ENCODE data around the gene TOX2. TPM values are rescaled to one million over a fixed set of nuclear protein-coding genes. Genes with fewer than 3 reads are reported as not detected.
A peak's percentile ranks its signal among the peaks of the same experiment; 100 is the strongest.

TOX2 gene
- total RNA-seq, 2 donors from 2014 or later: 4.0 to 5.6 TPM

DNA sequence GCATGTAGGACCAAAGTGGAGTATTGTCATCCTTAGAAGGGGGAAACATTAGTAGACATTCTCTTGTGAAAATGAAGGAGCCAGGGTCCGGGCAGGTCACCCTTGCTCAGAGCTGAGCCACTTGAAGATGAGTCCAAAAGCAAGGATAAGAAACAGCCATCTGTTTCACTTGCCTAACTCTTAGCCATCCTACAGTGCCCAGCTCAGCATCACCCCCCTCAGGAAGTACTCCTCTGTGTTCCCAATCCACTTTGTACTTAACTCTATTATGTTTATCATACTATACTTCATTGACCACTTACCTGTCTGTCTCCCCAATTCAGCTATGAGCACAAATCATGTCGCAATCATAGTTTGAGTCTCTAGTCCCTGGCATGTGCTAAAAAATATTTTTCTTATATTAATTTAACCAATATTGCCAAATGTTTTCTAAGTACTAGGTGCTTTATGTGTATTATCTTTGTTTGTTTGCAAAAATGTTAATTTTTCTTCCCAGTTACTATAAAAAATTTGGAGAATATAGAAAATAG, 8.1 kb upstream of the TOX2 start:
- H3K4me1 Mint-ChIP-seq (ENCODE audit: low read depth in 2 of 2): peaks cover 6 to 8% of the 10 kb centered on the region in 2 donors
- ATAC-seq (no peak), DNase-seq (ENCODE audit: low spot score) (no peak)
- no peak overlapping the region for H3K27ac Mint-ChIP-seq
- no peak overlapping the region for H3K4me3 Mint-ChIP-seq
- peaks cover 23 to 25% of the 10 kb centered on the region in 2 donors for H3K27me3 Mint-ChIP-seq
- peaks cover 7% of the 10 kb centered on the region for H3K36me3 Mint-ChIP-seq
- peaks cover 8% of the 10 kb centered on the region for H3K9me3 Mint-ChIP-seq

GRCh38 chr20:43909211-43909610, 5.4 kb upstream of the TOX2 start:
- no peak overlapping the region for H3K4me3 Mint-ChIP-seq
- ATAC-seq: no peak
- H3K27me3 Mint-ChIP-seq: peaks cover 31 to 41% of the 10 kb centered on the region in 2 donors
- H3K36me3 Mint-ChIP-seq: peaks cover 20% of the 10 kb centered on the region
- peak; percentile 28 for DNase-seq (ENCODE audit: low spot score)
- H3K4me1 Mint-ChIP-seq (ENCODE audit: low read depth in 2 of 2): peaks cover 12% of the 10 kb centered on the region in 2 donors
- peaks cover 8% of the 10 kb centered on the region for H3K9me3 Mint-ChIP-seq
- H3K27ac Mint-ChIP-seq: no peak overlapping the region

DNA sequence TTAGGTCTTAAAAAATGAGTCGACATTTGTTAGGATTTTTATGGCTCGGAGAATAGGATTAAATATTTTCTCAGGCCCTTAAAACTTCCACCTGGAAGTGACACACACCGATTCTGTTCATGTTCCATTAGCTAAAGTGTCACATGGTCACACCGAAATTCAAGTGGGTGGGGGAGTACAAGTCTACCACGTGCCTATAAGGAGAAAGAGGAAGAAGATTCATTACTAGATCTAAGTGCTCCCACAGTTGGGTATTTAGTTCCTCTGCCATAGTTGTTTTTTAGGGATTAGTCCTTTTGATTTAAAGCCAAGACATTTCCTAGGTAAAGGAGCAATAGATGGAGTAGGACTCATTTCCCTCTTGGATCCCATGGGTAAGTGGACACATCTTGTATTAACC, 4.9 kb upstream of the TOX2 start:
- DNase-seq (ENCODE audit: low spot score) (peak; percentile 8), ATAC-seq (no peak)
- Mint-ChIP-seq H3K9me3 (peaks cover 8% of the 10 kb centered on the region), H3K4me3 (no peak overlapping the region), H3K4me1 (ENCODE audit: low read depth in 2 of 2) (peaks cover 12% of the 10 kb centered on the region in 2 donors), H3K27me3 (peaks cover 29 to 41% of the 10 kb centered on the region in 2 donors), H3K36me3 (peaks cover 20% of the 10 kb centered on the region), H3K27ac (no peak overlapping the region)

DNA sequence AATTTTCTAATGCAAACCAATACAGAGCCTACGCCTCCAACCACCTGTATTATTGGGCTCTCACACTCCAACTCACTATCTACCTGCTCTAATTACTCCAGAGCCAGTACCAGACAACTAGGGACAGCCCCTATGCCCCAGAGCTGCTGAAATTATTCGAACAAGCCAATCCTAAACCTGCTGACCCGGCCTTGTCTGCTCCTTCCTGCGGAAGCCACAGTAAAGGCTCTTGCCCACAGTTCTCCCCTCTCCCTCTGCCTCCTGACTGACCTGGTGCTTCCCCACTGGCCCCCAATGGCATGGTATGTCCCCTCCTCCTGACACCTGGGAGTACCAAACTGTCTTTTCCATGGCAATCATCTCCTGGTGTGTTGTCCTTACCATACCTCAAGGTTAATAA, 4.1 kb upstream of the TOX2 start:
- Mint-ChIP-seq H3K4me3 (no peak overlapping the region), H3K27ac (no peak overlapping the region), H3K36me3 (peaks cover 20% of the 10 kb centered on the region), H3K27me3 (peaks cover 31 to 49% of the 10 kb centered on the region in 2 donors), H3K4me1 (ENCODE audit: low read depth in 2 of 2) (peaks cover 19% of the 10 kb centered on the region in 2 donors), H3K9me3 (peaks cover 8% of the 10 kb centered on the region)
- peak; percentile 45 for DNase-seq (ENCODE audit: low spot score)
- no peak for ATAC-seq

DNA sequence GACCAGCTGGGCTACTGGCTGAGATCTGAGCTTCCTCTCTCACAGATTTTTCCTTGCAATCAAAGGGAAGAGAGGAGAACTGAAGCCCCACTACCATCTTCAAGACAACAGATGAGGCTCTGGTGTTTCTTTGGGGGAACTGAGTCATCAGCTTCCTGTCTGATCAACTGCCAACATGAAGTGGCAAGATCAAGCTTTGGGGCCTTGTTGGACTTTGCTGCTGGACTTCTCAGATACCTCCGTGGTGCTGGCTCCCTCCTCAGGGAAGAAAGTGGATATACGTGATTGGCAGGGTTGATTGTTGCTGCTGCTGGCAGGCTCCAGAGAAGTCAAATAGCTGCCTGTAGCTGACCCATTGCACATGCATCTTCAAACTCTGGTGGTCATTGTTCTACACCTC, 3.6 kb upstream of the TOX2 start:
- no peak for ATAC-seq
- peaks cover 29 to 50% of the 10 kb centered on the region in 2 donors for H3K27me3 Mint-ChIP-seq
- H3K36me3 Mint-ChIP-seq: peaks cover 20% of the 10 kb centered on the region
- no peak overlapping the region for H3K27ac Mint-ChIP-seq
- no peak overlapping the region for H3K4me3 Mint-ChIP-seq
- peaks cover 8% of the 10 kb centered on the region for H3K9me3 Mint-ChIP-seq
- DNase-seq (ENCODE audit: low spot score): peak; percentile 45
- peaks cover 19 to 21% of the 10 kb centered on the region in 2 donors for H3K4me1 Mint-ChIP-seq (ENCODE audit: low read depth in 2 of 2)

- no peak for ATAC-seq
- no peak overlapping the region for H3K27ac Mint-ChIP-seq
- peak overlapping the region; percentile 72 for H3K4me3 Mint-ChIP-seq
- H3K36me3 Mint-ChIP-seq: peaks cover 20% of the 10 kb centered on the region
- peaks cover 27 to 29% of the 10 kb centered on the region in 2 donors for H3K4me1 Mint-ChIP-seq (ENCODE audit: low read depth in 2 of 2)
- H3K9me3 Mint-ChIP-seq: peaks cover 5% of the 10 kb centered on the region
- no peak for DNase-seq (ENCODE audit: low spot score)
- peaks cover 39 to 60% of the 10 kb centered on the region in 2 donors for H3K27me3 Mint-ChIP-seq
These were observed 1.2 kb upstream of the TOX2 start for GRCh38 chr20:43913291-43914025.

GRCh38 chr20:43915211-43916072, 790 bp downstream of the TOX2 start:
- peaks cover 40 to 66% of the 10 kb centered on the region in 2 donors for H3K27me3 Mint-ChIP-seq
- no peaks in the 10 kb centered on the region for H3K9me3 Mint-ChIP-seq
- DNase-seq (ENCODE audit: low spot score) (peak; percentile 74), ATAC-seq (peak; percentile 79 to 81)
- peaks cover 15% of the 10 kb centered on the region for H3K36me3 Mint-ChIP-seq
- peak overlapping the region; percentile 50 to 79 for H3K27ac Mint-ChIP-seq
- H3K4me1 Mint-ChIP-seq (ENCODE audit: low read depth in 2 of 2): peaks cover 28 to 29% of the 10 kb centered on the region in 2 donors
- peak overlapping the region; percentile 90 for H3K4me3 Mint-ChIP-seq

DNA sequence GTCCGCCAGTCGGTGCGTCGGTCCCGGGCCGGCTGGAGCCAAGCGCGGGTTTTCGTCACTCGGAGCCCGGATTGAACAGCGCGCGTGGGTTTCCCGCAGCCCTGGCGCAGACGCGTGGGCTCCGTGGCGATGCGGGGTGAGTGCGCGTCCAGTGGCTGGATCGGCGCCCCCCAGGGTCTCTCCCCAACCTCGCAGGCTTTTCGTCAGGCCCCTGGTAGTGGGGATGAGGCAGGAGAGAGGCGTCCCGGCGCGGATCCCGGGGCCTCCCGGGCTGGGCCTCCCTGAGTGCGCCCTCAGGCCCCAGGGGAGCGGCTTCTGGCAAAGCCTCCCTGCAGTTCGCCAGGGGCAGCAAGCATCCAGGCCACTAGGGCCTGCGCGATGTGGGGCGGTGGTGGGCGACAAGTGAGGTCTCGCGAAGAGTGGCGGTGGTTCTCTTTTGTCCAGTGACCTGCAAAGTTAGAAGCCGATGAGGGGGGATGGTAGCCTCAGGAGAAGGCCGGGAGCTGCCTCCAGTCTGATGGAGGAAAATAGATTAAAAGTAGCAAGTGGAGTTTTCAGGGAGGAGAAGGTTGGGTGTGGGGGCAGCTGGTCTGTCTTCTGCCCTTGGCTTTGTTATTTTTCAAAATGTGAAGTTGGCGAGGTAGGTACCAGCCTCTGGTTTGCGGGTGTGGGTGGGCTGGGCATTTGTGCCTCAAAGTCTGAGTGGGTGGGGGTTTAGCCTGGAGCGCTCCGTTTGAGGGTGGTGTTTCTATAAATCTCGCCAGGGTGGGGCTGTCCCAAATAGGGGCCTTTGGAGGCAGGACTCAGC, 1.6 kb downstream of the TOX2 start:
- Mint-ChIP-seq H3K4me1 (ENCODE audit: low read depth in 2 of 2) (peaks cover 21 to 26% of the 10 kb centered on the region in 2 donors), H3K27me3 (peaks cover 40 to 71% of the 10 kb centered on the region in 2 donors), H3K4me3 (peak overlapping the region; percentile 53), H3K36me3 (peaks cover 15% of the 10 kb centered on the region), H3K9me3 (no peaks in the 10 kb centered on the region), H3K27ac (no peak overlapping the region)
- DNase-seq (ENCODE audit: low spot score): no peak
- no peak for ATAC-seq

GRCh38 chr20:43916881-43917371, 2.3 kb downstream of the TOX2 start:
- ATAC-seq (no peak), DNase-seq (ENCODE audit: low spot score) (no peak)
- Mint-ChIP-seq H3K4me1 (ENCODE audit: low read depth in 2 of 2) (peaks cover 26 to 31% of the 10 kb centered on the region in 2 donors), H3K27me3 (peaks cover 45 to 71% of the 10 kb centered on the region in 2 donors), H3K36me3 (peaks cover 10% of the 10 kb centered on the region), H3K9me3 (no peaks in the 10 kb centered on the region), H3K27ac (no peak overlapping the region), H3K4me3 (peak overlapping the region; percentile 53)

DNA sequence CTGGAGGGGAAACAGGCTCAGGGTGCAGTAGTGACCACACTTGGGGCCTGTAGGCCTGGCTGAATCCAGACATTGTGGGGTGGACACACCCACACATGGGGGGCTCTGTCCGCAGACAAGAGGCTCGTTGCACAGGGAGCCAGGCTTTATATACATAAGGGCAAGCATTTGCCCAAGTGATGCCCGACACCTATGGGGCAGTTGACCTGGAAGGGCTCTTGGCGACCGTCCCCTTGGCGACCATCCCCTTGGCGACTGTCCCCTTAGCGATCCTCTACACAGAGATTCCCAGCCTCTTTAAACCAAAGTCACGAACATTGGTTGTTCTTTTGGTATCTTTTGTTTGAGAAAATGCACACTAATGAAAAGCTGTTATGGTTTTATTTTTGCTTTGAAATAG, 2.7 kb downstream of the TOX2 start:
- H3K27ac Mint-ChIP-seq: no peak overlapping the region
- peaks cover 9% of the 10 kb centered on the region for H3K36me3 Mint-ChIP-seq
- DNase-seq (ENCODE audit: low spot score) (no peak), ATAC-seq (no peak)
- H3K9me3 Mint-ChIP-seq: no peaks in the 10 kb centered on the region
- no peak overlapping the region for H3K4me3 Mint-ChIP-seq
- H3K4me1 Mint-ChIP-seq (ENCODE audit: low read depth in 2 of 2): peaks cover 26 to 32% of the 10 kb centered on the region in 2 donors
- peaks cover 49 to 69% of the 10 kb centered on the region in 2 donors for H3K27me3 Mint-ChIP-seq

DNA sequence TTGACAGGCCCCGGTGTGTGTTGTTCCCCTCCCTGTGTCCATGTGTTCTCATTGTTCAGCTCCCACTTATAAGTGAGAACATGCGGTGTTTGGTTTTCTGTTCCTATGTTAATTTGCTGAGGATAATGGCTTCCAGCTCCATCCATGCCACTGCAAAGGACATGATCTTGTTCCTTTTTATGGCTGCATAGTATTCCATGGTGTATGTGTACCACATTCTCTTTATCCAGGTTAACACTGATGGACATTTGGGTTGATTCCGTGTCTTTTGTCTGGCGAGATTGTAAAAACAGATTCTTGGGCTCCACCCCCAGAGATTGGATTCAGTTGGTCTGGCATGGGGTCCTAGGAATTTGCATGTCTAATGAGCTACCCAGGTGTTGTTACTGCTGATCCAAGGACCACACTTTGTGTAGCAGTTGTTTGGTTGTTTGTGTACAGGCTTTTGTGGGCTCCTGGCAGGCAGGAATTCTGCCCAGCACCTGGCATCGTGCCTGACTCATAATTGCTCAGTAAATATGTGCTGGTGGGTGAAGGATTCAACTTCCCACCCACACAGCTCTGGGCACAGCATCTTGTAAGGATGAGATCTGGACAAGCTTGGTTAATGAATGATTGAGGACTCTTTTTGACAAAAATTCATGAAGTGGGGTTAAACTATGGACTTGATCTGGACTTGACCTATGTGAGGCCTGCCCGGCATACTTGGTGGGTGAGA, 5.2 kb downstream of the TOX2 start:
- Mint-ChIP-seq H3K27ac (peak overlapping the region in 1 of 2 donors; percentile 57), H3K4me1 (ENCODE audit: low read depth in 2 of 2) (peaks cover 36 to 38% of the 10 kb centered on the region in 2 donors), H3K4me3 (no peak overlapping the region), H3K9me3 (no peaks in the 10 kb centered on the region), H3K36me3 (no peaks in the 10 kb centered on the region), H3K27me3 (peaks cover 47 to 67% of the 10 kb centered on the region in 2 donors)
- ATAC-seq (no peak), DNase-seq (ENCODE audit: low spot score) (no peak)

GRCh38 chr20:43920797-43921196, 6.1 kb downstream of the TOX2 start:
- H3K4me1 Mint-ChIP-seq (ENCODE audit: low read depth in 2 of 2): peaks cover 39% of the 10 kb centered on the region in 2 donors
- no peaks in the 10 kb centered on the region for H3K9me3 Mint-ChIP-seq
- no peaks in the 10 kb centered on the region for H3K36me3 Mint-ChIP-seq
- H3K4me3 Mint-ChIP-seq: no peak overlapping the region
- DNase-seq (ENCODE audit: low spot score): no peak
- H3K27ac Mint-ChIP-seq: no peak overlapping the region
- no peak for ATAC-seq
- peaks cover 49 to 66% of the 10 kb centered on the region in 2 donors for H3K27me3 Mint-ChIP-seq
